K562 (cell line): ENCODE measurements around the gene CTAGE1. TPM values are rescaled to one million over a fixed set of nuclear protein-coding genes. Genes with fewer than 3 reads are reported as not detected.

Source experiments
- ATAC-seq: fragments of 200-7000 bp; cut with Tn5 transposase; 3 replicates; pipeline ENCODE4 v1.9.1; 2020; ENCODE audit warnings: moderate library complexity
- BruUV-seq: library from RNA; stranded (reverse); fragments of 400-500 nt; replicated peaks from 2 replicates; lab custom pipeline; 2021; lab: Mats Ljungman, UMichigan
- CTCF ChIA-PET: fragments of 300-600 bp; formaldehyde crosslinking; extraction: SDS; loops from one replicate; lab custom pipeline; 2021; ENCODE audit warnings: low intra/inter-chr PET ratio; lab: Yijun Ruan, JAX
- POLR2A ChIA-PET: fragments of 300-600, 350-650 bp; sonication (Branson Sonifier 250); formaldehyde crosslinking; extraction: SDS; loops from one replicate; lab custom pipeline; 2021; ENCODE audit warnings: antibody characterized with exemption, inconsistent platforms; lab: Yijun Ruan, JAX
- DNase-seq, 4 experiments: peaks; one replicate each; pipeline versions ENCODE4 v3.0.0 to v3.0.0-alpha.2; 2011 to 2018; ENCODE audit warnings: low spot score in 3 of 4, mixed read lengths in 3 of 4; ENCODE audit errors: extremely low read depth in 1 of 4
- FAIRE-seq: peaks from 2 replicates; lab custom pipeline; 2011; peaks lifted over from hg19 to GRCh38; lab: Jason Lieb, UNC
- H2AFZ ChIP-seq: 2 replicates; pipeline ENCODE4 v1.6.0; 2011; ENCODE audit warnings: low read depth, low read length, control low read depth, inconsistent platforms
- H3K27ac ChIP-seq: fragments of 200-600 bp; 3 replicates; pipeline ENCODE4 v1.8.0; 2011; ENCODE audit warnings: low read depth, mild to moderate bottlenecking, control low read depth, inconsistent platforms, low read length, moderate library complexity, mixed read lengths; ENCODE audit errors: extremely low read depth
- H3K27me3 ChIP-seq, 2 experiments: fragments of 300-600 bp in 1 of 2; 2 replicates in 1 of 2; 3 replicates in 1 of 2; pipeline versions ENCODE4 v1.6.0 to v1.8.0; 2011; ENCODE audit warnings: inconsistent platforms in 2 of 2, low read length in 2 of 2, mild to moderate bottlenecking in 1 of 2, mixed read lengths in 1 of 2, moderate library complexity in 1 of 2; ENCODE audit not compliant: control insufficient read depth in 2 of 2, insufficient read depth in 2 of 2
- H3K36me3 ChIP-seq: fragments of 300-600 bp; 3 replicates; pipeline ENCODE4 v1.8.0; 2011; ENCODE audit warnings: mild to moderate bottlenecking, low read length, inconsistent platforms; ENCODE audit not compliant: control insufficient read depth, insufficient read depth
- H3K4me1 ChIP-seq, 2 experiments: fragments of 200-600 bp in 1 of 2; replicated peaks in 1 of 2; 2 replicates in 1 of 2; 3 replicates in 1 of 2; pipeline versions ENCODE4 v1.5.1 to v1.8.0; 2011; ENCODE audit warnings: inconsistent platforms in 2 of 2, low read length in 2 of 2, mild to moderate bottlenecking in 1 of 2, mixed read lengths in 1 of 2, moderate library complexity in 1 of 2; ENCODE audit not compliant: control insufficient read depth in 2 of 2, insufficient read depth in 2 of 2
- H3K4me2 ChIP-seq: 2 replicates; pipeline ENCODE4 v1.6.1; 2011; ENCODE audit warnings: low read length, control low read depth, inconsistent platforms, mixed read lengths; ENCODE audit not compliant: insufficient read depth
- H3K4me3 ChIP-seq: fragments of 200-600 bp; sonication (generic), shearing (Covaris generic); 2 replicates; pipeline ENCODE4 v1.5.1; 2016; ENCODE audit warnings: control low read depth, inconsistent platforms
- H3K79me2 ChIP-seq: fragments of 200-600 bp; 3 replicates; pipeline ENCODE4 v1.8.0; 2011; ENCODE audit warnings: low read length, inconsistent platforms; ENCODE audit not compliant: control insufficient read depth, insufficient read depth
- H3K9ac ChIP-seq, 2 experiments: 2 replicates each; pipeline versions ENCODE4 v1.6.0 to v1.6.1; 2011; ENCODE audit warnings: low read depth in 2 of 2, low read length in 2 of 2, control low read depth in 1 of 2, inconsistent platforms in 1 of 2, mild to moderate bottlenecking in 1 of 2, mixed read lengths in 1 of 2; ENCODE audit not compliant: insufficient read depth in 1 of 2
- H3K9me1 ChIP-seq: one replicate; pipeline ENCODE4 v1.6.0; 2011; ENCODE audit warnings: inconsistent platforms, mild to moderate bottlenecking, low read length, moderate library complexity; ENCODE audit not compliant: control insufficient read depth, insufficient read depth
- H3K9me3 ChIP-seq: replicated peaks from 2 replicates; pipeline ENCODE4 v1.5.1; 2011; ENCODE audit warnings: low read depth, low read length, inconsistent platforms; ENCODE audit not compliant: control insufficient read depth, insufficient read depth
- H4K20me1 ChIP-seq: replicated peaks from 2 replicates; pipeline ENCODE4 v1.6.1; 2011; ENCODE audit warnings: low read length, inconsistent platforms, mixed read lengths; ENCODE audit not compliant: control insufficient read depth, insufficient read depth
- CEBPB ChIP-seq: fragments of 450-650 bp; IDR thresholded peaks from 2 replicates; pipeline ENCODE4 v1.6.1; 2016; ENCODE audit warnings: missing genetic modification characterization, missing compliant biosample characterization
- CEBPG ChIP-seq, 3 experiments: fragments of 200-800 bp in 1 of 3; sonication (Bioruptor generic) in 1 of 3; sonication (generic) in 1 of 3; formaldehyde crosslinking in 1 of 3; IDR thresholded peaks in 2 of 3; conservative IDR thresholded peaks in 1 of 3; 2 replicates each; pipeline versions ENCODE4 v1.6.1 to v1.8.0; 2016 to 2022; ENCODE audit warnings: missing compliant biosample characterization in 2 of 3, missing genetic modification characterization in 2 of 3, mild to moderate bottlenecking in 1 of 3, missing genetic modification reagents in 1 of 3
- NFE2L1 ChIP-seq: fragments of 450-650 bp; IDR thresholded peaks from 2 replicates; pipeline ENCODE4 v1.6.1; 2016; ENCODE audit warnings: missing genetic modification characterization, low read depth, mild to moderate bottlenecking, missing compliant biosample characterization, moderate library complexity, borderline replicate concordance
- NFIX ChIP-seq: fragments of 250-450 bp; sonication (Bioruptor Pico); IDR thresholded peaks from 2 replicates; pipeline ENCODE4 v1.4.0; 2020; ENCODE audit warnings: low read depth, mild to moderate bottlenecking, moderate library complexity
- SAFB2 ChIP-seq: fragments of 200-400 bp; formaldehyde crosslinking; IDR thresholded peaks from 2 replicates; pipeline ENCODE4 v1.6.1; 2018; ENCODE audit warnings: borderline replicate concordance, low read length, low read depth, moderate library complexity; ENCODE audit not compliant: severe bottlenecking
- SMAD4 ChIP-seq: fragments of 250-450 bp; sonication (Bioruptor Pico); conservative IDR thresholded peaks from 2 replicates; pipeline ENCODE4 v1.8.0; 2021; ENCODE audit warnings: inconsistent platforms, mild to moderate bottlenecking, moderate library complexity
- TAF1 ChIP-seq: IDR thresholded peaks from 2 replicates; pipeline ENCODE4 v1.6.1; 2011; ENCODE audit warnings: mild to moderate bottlenecking, low read length, moderate library complexity; ENCODE audit not compliant: insufficient read depth, control insufficient read depth, severe bottlenecking; ENCODE audit errors: extremely low read depth
- VEZF1 ChIP-seq: fragments of 200-800 bp; sonication (Bioruptor generic); IDR thresholded peaks from 2 replicates; pipeline ENCODE4 v1.6.1; 2017; ENCODE audit warnings: missing genetic modification characterization, missing compliant biosample characterization
- ZNF444 ChIP-seq: fragments of 250-450 bp; sonication (Bioruptor Pico); IDR thresholded peaks from 2 replicates; pipeline ENCODE4 v1.4.0; 2020; ENCODE audit warnings: mild to moderate bottlenecking, moderate library complexity
- ZNF609 ChIP-seq: sonication (generic); formaldehyde crosslinking; IDR thresholded peaks from 2 replicates; pipeline ENCODE4 v1.8.1; 2023; ENCODE audit warnings: missing genetic modification reagents, mild to moderate bottlenecking, borderline replicate concordance
- WGBS: fragments of 100-300 bp; shearing (Covaris generic); methylation state at CpG from one replicate; pipeline ENCODE4 v1.1.6; 2016; ENCODE audit warnings: low coverage, mixed read lengths; ENCODE audit not compliant: insufficient coverage; ENCODE audit errors: missing lambda C conversion rate; 5-methylcytosine and 5-hydroxymethylcytosine counted together
- in situ Hi-C: fragments of 300-500 bp; cut with MboI; formaldehyde crosslinking; loops from 4 replicates; pipeline ENCODE4 v1.15.0; 2018; ENCODE audit warnings: inconsistent platforms, mixed read lengths
- intact Hi-C: fragments of 100-400 bp; cut with micrococcal nuclease; formaldehyde crosslinking; loops from 2 replicates; pipeline ENCODE4 v1.14.2; 2022
- polyA plus RNA-seq, 8 experiments: library from polyadenylated mRNA; depleted of rRNA in 4 of 8; stranded (reverse) in 5 of 8; unstranded in 3 of 8; fragments of >200 nt; fragmentation: Nextera tagmentation in 2 of 8; fragmentation: Illumina TruSeq in 1 of 8; extraction: Ambion mirVana in 2 of 8; extraction: Trizol in 1 of 8; gene quantifications; 2 replicates each; pipeline versions ENCODE4 v1.2.1 to v1.2.3, GENCODE V29; 2011 to 2014; ENCODE audit warnings: inconsistent platforms in 1 of 8, missing spikeins in 1 of 8
- total RNA-seq, 7 experiments: library from RNA; depleted of rRNA in 6 of 7; stranded (reverse); fragments of >200 nt in 6 of 7; fragmentation: Illumina TruSeq in 2 of 7; extraction: Trizol in 2 of 7; gene quantifications; 2 replicates each; pipeline versions ENCODE4 v1.2.1 to v1.2.3, GENCODE V29; 2011 to 2021; ENCODE audit warnings: low replicate concordance in 1 of 7

CTAGE1 gene
- total and polyA plus RNA-seq, 9 of the 15 experiments (the other 6 are each of a cell fraction or from before 2014, with no cell fraction given), result not detected

- intact Hi-C loops, result loop anchor here (5.0 kb wide), 1 partner anchor 104 kb away; no protein-coding TSS in a partner anchor
Measured at GRCh38 chr18:22453315-22453714, 35.6 kb upstream of the CTAGE1 start.

GRCh38 chr18:22452226-22452668, 34.5 kb upstream of the CTAGE1 start:
- peak overlapping the region; percentile 61 to 77; a peak in 3 of 4 replicates for H3K9ac ChIP-seq
- H3K9me1 ChIP-seq, result no peaks in the 10 kb centered on the region
- H3K4me3 ChIP-seq, result peak overlapping the region; percentile 16
- H2AFZ ChIP-seq, result peak overlapping the region; percentile 94
- 5% methylated on average over 6 of the region's 8 CpGs for WGBS
- H3K4me2 ChIP-seq, result peak overlapping the region; percentile 80
- H3K36me3 ChIP-seq, result no peaks in the 10 kb centered on the region
- peaks cover 6 to 16% of the 10 kb centered on the region in 2 experiments; a peak in 3 of 5 replicates for H3K4me1 ChIP-seq
- DNase-seq, result peak; percentile 61 to 83 (median 74)
- BruUV-seq, result no TSS peak
- H3K9me3 ChIP-seq, result no peaks in the 10 kb centered on the region
- intact Hi-C loops (loop anchor here (5.0 kb wide), 1 partner anchor 105 kb away; no protein-coding TSS in a partner anchor), in situ Hi-C loops (no loop called here)
- peak; percentile 80 for FAIRE-seq
- ChIA-PET CTCF (no interaction called here), POLR2A (interaction anchor here (0.6 to 3.2 kb wide), 8 partner anchors 10 to 295 kb away, joined by 3 to 16 read pairs (median 4); no protein-coding TSS in a partner anchor)
- peak; percentile 87 for ATAC-seq
- H4K20me1 ChIP-seq, result no peaks in the 10 kb centered on the region
- H3K79me2 ChIP-seq, result no peaks in the 10 kb centered on the region
- peak overlapping the region; percentile 86 for H3K27ac ChIP-seq
- no peaks in the 10 kb centered on the region for H3K27me3 ChIP-seq
- TF ChIP-seq TAF1 (peak; percentile 14), VEZF1 (CRISPR knock-in tag) (peak; percentile 51), NFIX (no peak), SAFB2 (no peak), ZNF609 (CRISPR knock-in tag) (no peak)

More at GRCh38 chr18:22453315-22453714, 35.6 kb upstream of the CTAGE1 start:
- Histone ChIP-seq H4K20me1 (no peaks in the 10 kb centered on the region), H2AFZ (no peak overlapping the region), H3K27ac (no peak overlapping the region), H3K4me2 (no peak overlapping the region), H3K4me3 (no peak overlapping the region), H3K4me1 (peaks cover 6 to 16% of the 10 kb centered on the region in 2 experiments; a peak in 3 of 5 replicates), H3K79me2 (no peaks in the 10 kb centered on the region), H3K9me1 (no peaks in the 10 kb centered on the region), H3K36me3 (no peaks in the 10 kb centered on the region), H3K27me3 (no peaks in the 10 kb centered on the region), H3K9me3 (no peaks in the 10 kb centered on the region), H3K9ac (no peak overlapping the region)
- DNase-seq (no peak), ATAC-seq (no peak), FAIRE-seq (no peak)
- no TSS peak for BruUV-seq
- 73% methylated on average over 5 of the region's 5 CpGs for WGBS
- TF ChIP-seq ZNF444 (CRISPR knock-in tag) (no peak), NFE2L1 (tag) (no peak), CEBPG (CRISPR knock-in tag; IDR thresholded peaks at IDR 0.05) (peak; percentile 37; the same call in 1 of the 2 replicates), CEBPG (tag; conservative IDR thresholded peaks at IDR 0.05 in 1 of 2, IDR thresholded peaks at IDR 0.05 in 1 of 2) (peak; percentile 47 to 89), SMAD4 (CRISPR knock-in tag) (no peak), CEBPB (peak; percentile 87)
- CTCF ChIA-PET, result no interaction called here
- POLR2A ChIA-PET, result interaction anchor here (0.9 to 3.2 kb wide), 3 partner anchors 9 to 14 kb away, joined by 3 to 16 read pairs (median 11); no protein-coding TSS in a partner anchor
- in situ Hi-C loops, result no loop called here
